Muscle of leg (tissue), 11 donors: ENCODE results near the gene DOCK1. TPM values are rescaled to one million over a fixed set of nuclear protein-coding genes. Genes with fewer than 3 reads are reported as not detected.

Experiments used
- DNase-seq: peaks from one replicate; pipeline ENCODE4 v3.0.0; 2013
- H3K27ac ChIP-seq: one replicate; pipeline ENCODE4 v1.5.1; 2013; ENCODE audit warnings: mild to moderate bottlenecking, low read length, control low read depth
- H3K27me3 ChIP-seq: one replicate; pipeline ENCODE4 v1.6.1; 2013; ENCODE audit warnings: low read length; ENCODE audit not compliant: control insufficient read depth, insufficient read depth
- H3K36me3 ChIP-seq: one replicate; pipeline ENCODE4 v1.6.1; 2013; ENCODE audit warnings: low read length; ENCODE audit not compliant: control insufficient read depth, insufficient read depth
- H3K4me1 ChIP-seq: one replicate; pipeline ENCODE4 v1.6.1; 2013; ENCODE audit warnings: low read length; ENCODE audit not compliant: control insufficient read depth, insufficient read depth
- H3K4me3 ChIP-seq: one replicate; pipeline ENCODE4 v1.5.1; 2013; ENCODE audit warnings: low read length, control low read depth
- H3K9me3 ChIP-seq: replicated peaks from 2 replicates; pipeline ENCODE4 v1.6.1; 2013; ENCODE audit warnings: low read depth, low read length; ENCODE audit not compliant: control insufficient read depth
- WGBS: methylation state at CpG from one replicate; pipeline ENCODE4 v1.1.5; 2013; ENCODE audit warnings: missing lambda C conversion rate; ENCODE audit not compliant: insufficient coverage; 5-methylcytosine and 5-hydroxymethylcytosine counted together
- polyA plus RNA-seq, 8 donors: library from polyadenylated mRNA; unstranded; fragments of 120-200 nt; gene quantifications; one replicate each; pipeline versions ENCODE4 v1.2.1 to v1.2.3, GENCODE V29; 2013; ENCODE audit warnings: inconsistent platforms in 1 of 8, low replicate concordance in 1 of 8; ENCODE audit not compliant: insufficient read length in 8 of 8, insufficient read depth in 1 of 8
- total RNA-seq: library from RNA; stranded (reverse); fragments of 120-200 nt; gene quantifications from one replicate; pipeline ENCODE4 v1.2.4, GENCODE V29; 2013

Gene DOCK1
- total and polyA plus RNA-seq, 9 donors: 27.3 to 52.9 (median 37.1) TPM

DNA sequence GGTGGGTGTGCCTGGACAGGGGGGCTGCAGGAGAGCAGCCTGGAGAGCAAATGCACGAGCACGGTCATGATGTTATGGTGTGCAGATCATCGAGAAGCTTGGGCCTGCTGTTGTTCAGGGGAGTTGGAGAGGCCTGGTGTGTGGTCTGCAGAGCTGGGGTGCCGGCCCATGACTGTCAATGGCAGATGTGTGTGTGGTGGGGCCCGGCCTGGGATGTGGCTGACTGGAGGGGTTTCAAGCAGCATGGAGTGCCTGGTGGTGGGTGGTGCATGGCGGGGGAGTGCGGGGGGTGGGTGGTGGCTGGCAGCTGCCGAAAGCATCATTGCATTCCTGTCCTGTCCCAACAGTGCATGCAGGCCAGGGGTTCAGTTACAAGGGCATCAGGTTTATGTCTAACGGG, 122.6 kb downstream of the DOCK1 start:
- Histone ChIP-seq H3K9me3 (no peaks in the 10 kb centered on the region), H3K4me3 (no peak overlapping the region), H3K36me3 (peaks cover 68% of the 10 kb centered on the region), H3K27ac (no peak overlapping the region), H3K4me1 (no peaks in the 10 kb centered on the region), H3K27me3 (no peaks in the 10 kb centered on the region)
- DNase-seq: no peak
- WGBS: 86% methylated on average over 8 of the region's 9 CpGs

DNA sequence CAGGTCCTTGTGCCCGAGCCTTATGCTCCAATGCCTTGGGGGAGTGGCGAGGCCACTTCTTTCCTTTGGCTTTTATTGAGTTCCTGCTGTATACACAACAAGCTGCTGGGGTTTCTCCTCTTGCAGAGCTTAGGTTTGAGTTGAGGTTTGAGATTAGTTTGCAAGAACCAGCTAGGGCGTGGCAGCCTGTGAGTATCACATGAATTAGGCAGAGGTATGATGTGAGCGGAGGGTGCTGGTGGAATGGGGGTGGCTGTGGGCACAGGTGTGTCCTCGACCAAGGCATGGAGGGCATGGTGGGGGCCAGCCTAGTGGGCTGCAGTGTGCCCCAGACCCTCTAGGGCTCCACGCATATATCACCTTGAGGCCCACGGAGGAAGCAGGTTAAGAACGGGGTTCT, 123.3 kb downstream of the DOCK1 start:
- Histone ChIP-seq H3K9me3 (no peaks in the 10 kb centered on the region), H3K4me3 (no peak overlapping the region), H3K36me3 (peaks cover 70% of the 10 kb centered on the region), H3K4me1 (no peaks in the 10 kb centered on the region), H3K27ac (no peak overlapping the region), H3K27me3 (no peaks in the 10 kb centered on the region)
- 91% methylated on average over 7 of the region's 8 CpGs for WGBS
- no peak for DNase-seq

DNA sequence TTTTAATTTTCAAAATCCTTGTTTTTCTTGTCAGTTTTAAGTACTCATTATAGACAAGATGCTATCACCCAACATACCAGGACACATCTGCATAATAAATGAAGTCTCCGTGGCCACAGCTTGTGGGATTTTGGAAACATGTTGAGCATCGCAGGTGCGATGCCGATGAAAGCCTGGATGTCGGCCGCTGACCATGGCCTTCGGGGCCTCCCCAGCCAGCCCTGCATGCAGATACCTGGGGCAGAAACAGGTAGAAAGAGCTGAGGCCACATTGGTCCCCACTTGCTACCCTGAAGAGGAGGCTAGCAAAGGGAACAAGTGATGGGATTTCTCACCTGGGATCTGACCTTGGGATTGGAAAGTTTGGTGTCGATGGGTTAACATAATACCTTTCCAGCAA, 123.8 kb downstream of the DOCK1 start:
- Histone ChIP-seq H3K9me3 (no peaks in the 10 kb centered on the region), H3K27ac (no peak overlapping the region), H3K4me3 (no peak overlapping the region), H3K36me3 (peaks cover 70% of the 10 kb centered on the region), H3K4me1 (no peaks in the 10 kb centered on the region), H3K27me3 (no peaks in the 10 kb centered on the region)
- no peak for DNase-seq
- 89% methylated on average over 7 of the region's 8 CpGs for WGBS

GRCh38 chr10:127033216-127034033, 128.2 kb downstream of the DOCK1 start:
- DNase-seq: no peak
- H3K27me3 ChIP-seq: no peaks in the 10 kb centered on the region
- no peaks in the 10 kb centered on the region for H3K4me1 ChIP-seq
- peaks cover 55% of the 10 kb centered on the region for H3K36me3 ChIP-seq
- no peak overlapping the region for H3K27ac ChIP-seq
- no peaks in the 10 kb centered on the region for H3K9me3 ChIP-seq
- no peak overlapping the region for H3K4me3 ChIP-seq
- WGBS: 79% methylated on average over 7 of the region's 12 CpGs

GRCh38 chr10:127034034-127034633, 128.9 kb downstream of the DOCK1 start:
- 86% methylated on average over 3 of the region's 7 CpGs for WGBS
- Histone ChIP-seq H3K4me1 (no peaks in the 10 kb centered on the region), H3K4me3 (no peak overlapping the region), H3K27me3 (no peaks in the 10 kb centered on the region), H3K27ac (no peak overlapping the region), H3K36me3 (peaks cover 52% of the 10 kb centered on the region), H3K9me3 (no peaks in the 10 kb centered on the region)
- DNase-seq: no peak

GRCh38 chr10:127034790-127035189, 129.6 kb downstream of the DOCK1 start:
- Histone ChIP-seq H3K36me3 (peaks cover 53% of the 10 kb centered on the region), H3K4me3 (no peak overlapping the region)

GRCh38 chr10:127035827-127036226, 130.6 kb downstream of the DOCK1 start:
- DNase-seq: no peak
- Histone ChIP-seq H3K9me3 (no peaks in the 10 kb centered on the region), H3K4me3 (no peak overlapping the region), H3K4me1 (no peaks in the 10 kb centered on the region), H3K36me3 (peaks cover 53% of the 10 kb centered on the region), H3K27me3 (no peaks in the 10 kb centered on the region), H3K27ac (no peak overlapping the region)
- 90% methylated on average over 3 of the region's 4 CpGs for WGBS

More at GRCh38 chr10:127034790-127035189, 129.6 kb downstream of the DOCK1 start:
- no peaks in the 10 kb centered on the region for H3K27me3 ChIP-seq
- H3K9me3 ChIP-seq: no peaks in the 10 kb centered on the region
- DNase-seq: no peak
- H3K4me1 ChIP-seq: no peaks in the 10 kb centered on the region
- H3K27ac ChIP-seq: no peak overlapping the region
- 100% methylated on average over 1 of the region's 5 CpGs for WGBS

DNA sequence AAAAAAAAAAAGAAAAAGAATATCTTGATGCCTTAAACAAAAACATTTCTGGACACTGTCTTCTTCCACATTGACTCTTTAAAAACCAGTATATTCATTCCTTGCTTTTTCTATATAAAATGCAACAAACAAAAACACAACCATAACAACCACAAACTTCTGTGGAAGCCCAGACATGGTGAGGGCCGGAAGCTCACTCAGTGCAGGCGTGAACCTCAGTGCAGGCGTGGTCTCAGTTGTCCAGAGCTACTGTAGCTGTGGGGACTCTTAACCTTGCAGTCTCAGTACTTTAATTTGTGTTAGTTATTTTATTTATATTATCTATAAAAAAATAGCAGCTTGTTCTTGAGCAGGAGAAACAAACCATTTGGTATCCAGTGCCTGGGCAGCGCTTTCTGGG, 131.8 kb downstream of the DOCK1 start:
- H3K27me3 ChIP-seq: no peaks in the 10 kb centered on the region
- H3K4me1 ChIP-seq: no peaks in the 10 kb centered on the region
- no peak overlapping the region for H3K4me3 ChIP-seq
- no peak for DNase-seq
- no CpG with 5 or more reads among the region's 4 CpGs for WGBS
- H3K9me3 ChIP-seq: no peaks in the 10 kb centered on the region
- no peak overlapping the region for H3K27ac ChIP-seq
- peaks cover 48% of the 10 kb centered on the region for H3K36me3 ChIP-seq

DNA sequence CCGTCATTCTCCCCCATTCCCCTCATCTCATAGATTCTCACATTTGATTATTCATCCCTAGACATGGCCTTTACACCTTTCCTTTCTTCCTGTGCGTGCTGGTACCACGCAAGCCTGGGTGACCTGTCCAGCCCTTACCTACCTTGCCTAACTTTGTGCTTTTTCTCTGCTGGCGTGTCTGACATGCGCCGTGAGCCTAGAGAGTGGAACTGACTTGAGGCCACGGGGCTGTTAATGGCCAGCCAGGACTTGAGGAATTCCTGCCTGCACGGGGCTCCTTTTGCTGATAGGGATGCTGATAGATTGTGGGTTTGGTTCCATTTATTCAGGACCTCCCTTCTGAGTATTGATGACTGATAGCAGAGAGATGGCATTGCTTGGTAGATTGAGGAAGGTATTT, 134.2 kb downstream of the DOCK1 start:
- H3K27ac ChIP-seq: no peak overlapping the region
- H3K36me3 ChIP-seq: peaks cover 45% of the 10 kb centered on the region
- H3K27me3 ChIP-seq: no peaks in the 10 kb centered on the region
- no peak overlapping the region for H3K4me3 ChIP-seq
- no peaks in the 10 kb centered on the region for H3K4me1 ChIP-seq
- WGBS: 94% methylated on average over 5 of the region's 8 CpGs
- no peak for DNase-seq
- H3K9me3 ChIP-seq: no peaks in the 10 kb centered on the region

GRCh38 chr10:127040756-127041155, 135.5 kb downstream of the DOCK1 start:
- H3K27ac ChIP-seq: no peak overlapping the region
- H3K9me3 ChIP-seq: no peaks in the 10 kb centered on the region
- no peaks in the 10 kb centered on the region for H3K27me3 ChIP-seq
- no CpG with 5 or more reads among the region's 4 CpGs for WGBS
- H3K4me3 ChIP-seq: no peak overlapping the region
- no peaks in the 10 kb centered on the region for H3K4me1 ChIP-seq
- DNase-seq: no peak
- H3K36me3 ChIP-seq: peaks cover 45% of the 10 kb centered on the region
